Subcutaneous abdominal adipose tissue (tissue), 5 donors: ENCODE results near the gene GSK3A.

ENCODE experiments used
- H3K27ac ChIP-seq: one replicate; pipeline ENCODE4 v1.7.0; 2013; ENCODE audit warnings: low read depth, mild to moderate bottlenecking, inconsistent platforms, low read length, moderate library complexity
- H3K27me3 ChIP-seq, 5 donors: one replicate each; pipeline ENCODE4 v1.7.0; 2013; ENCODE audit warnings: low read length in 5 of 5, inconsistent platforms in 1 of 5; ENCODE audit not compliant: control insufficient read depth in 5 of 5, insufficient read depth in 4 of 5
- H3K36me3 ChIP-seq, 5 donors: one replicate each; pipeline ENCODE4 v1.7.0; 2013; ENCODE audit warnings: low read length in 5 of 5; ENCODE audit not compliant: control insufficient read depth in 5 of 5, insufficient read depth in 5 of 5
- H3K4me1 ChIP-seq, 5 donors: one replicate each; pipeline ENCODE4 v1.7.0; 2013; ENCODE audit warnings: low read length in 5 of 5, mild to moderate bottlenecking in 3 of 5, moderate library complexity in 1 of 5; ENCODE audit not compliant: control insufficient read depth in 5 of 5, insufficient read depth in 5 of 5
- H3K4me3 ChIP-seq, 5 donors: one replicate each; pipeline ENCODE4 v1.7.0; 2013; ENCODE audit warnings: low read length in 5 of 5, low read depth in 1 of 5
- H3K9ac ChIP-seq, 5 donors: one replicate each; pipeline ENCODE4 v1.7.0; 2013; ENCODE audit warnings: low read length in 5 of 5, mild to moderate bottlenecking in 4 of 5, moderate library complexity in 3 of 5
- H3K9me3 ChIP-seq, 5 donors: one replicate each; pipeline ENCODE4 v1.7.0; 2013; ENCODE audit warnings: low read length in 5 of 5; ENCODE audit not compliant: control insufficient read depth in 5 of 5
- donor health status: healthy.
- donor health status: healthy.
- donor health status: healthy.
- donor health status: healthy.
- donor health status: healthy.

The GSK3A gene

DNA sequence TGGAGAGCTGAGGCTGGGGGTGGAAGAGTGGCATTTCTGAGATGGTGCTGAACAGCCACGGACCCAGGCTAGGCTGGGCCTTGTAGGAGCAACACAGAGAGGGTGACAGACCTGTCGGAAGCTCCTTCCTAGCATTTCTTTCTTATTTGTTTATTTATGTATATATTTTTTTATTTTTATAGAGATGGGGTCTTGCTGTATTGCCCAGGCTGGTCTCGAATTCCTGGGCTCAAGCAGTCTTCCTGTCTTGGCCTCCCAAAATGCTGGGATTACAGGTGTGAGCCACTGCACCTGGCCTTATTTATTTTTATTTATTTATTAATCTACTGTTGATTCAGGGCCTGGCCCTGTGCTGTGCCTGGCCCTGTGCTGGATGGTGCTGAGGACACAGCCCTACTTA lies 33.1 kb upstream of the GSK3A start:
- Histone ChIP-seq H3K4me1 (peaks cover 13 to 67% (median 53%) of the 10 kb centered on the region in 5 donors), H3K9me3 (no peaks in the 10 kb centered on the region), H3K4me3 (no peak overlapping the region), H3K27me3 (no peaks in the 10 kb centered on the region), H3K9ac (no peak overlapping the region), H3K36me3 (peaks cover 0 to 40% (median 39%) of the 10 kb centered on the region in 5 donors), H3K27ac (no peak overlapping the region)

DNA sequence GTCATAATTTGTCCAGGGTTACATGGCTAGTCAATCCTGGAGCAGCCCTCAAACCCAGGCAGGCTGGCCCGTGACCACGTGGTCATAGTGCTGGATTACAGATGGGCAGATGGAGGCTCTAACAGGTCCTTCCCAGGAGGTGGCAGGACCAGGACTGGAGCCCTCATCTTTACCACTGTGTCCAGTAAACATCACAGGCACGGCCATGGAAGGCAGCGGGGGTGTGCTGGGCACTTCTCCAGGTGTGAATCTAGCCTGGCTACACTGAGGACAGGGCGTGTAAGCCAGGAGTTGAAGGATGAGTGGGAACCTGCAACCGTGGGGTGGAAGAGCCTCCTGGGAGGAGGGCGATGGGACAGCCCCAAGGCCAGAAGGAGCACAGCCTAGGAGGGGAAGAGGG lies 32.7 kb upstream of the GSK3A start:
- Histone ChIP-seq H3K9ac (no peak overlapping the region), H3K36me3 (peaks cover 0 to 40% (median 39%) of the 10 kb centered on the region in 5 donors), H3K9me3 (no peaks in the 10 kb centered on the region), H3K27ac (no peak overlapping the region), H3K27me3 (no peaks in the 10 kb centered on the region), H3K4me1 (peaks cover 15 to 69% (median 57%) of the 10 kb centered on the region in 5 donors), H3K4me3 (no peak overlapping the region)

DNA sequence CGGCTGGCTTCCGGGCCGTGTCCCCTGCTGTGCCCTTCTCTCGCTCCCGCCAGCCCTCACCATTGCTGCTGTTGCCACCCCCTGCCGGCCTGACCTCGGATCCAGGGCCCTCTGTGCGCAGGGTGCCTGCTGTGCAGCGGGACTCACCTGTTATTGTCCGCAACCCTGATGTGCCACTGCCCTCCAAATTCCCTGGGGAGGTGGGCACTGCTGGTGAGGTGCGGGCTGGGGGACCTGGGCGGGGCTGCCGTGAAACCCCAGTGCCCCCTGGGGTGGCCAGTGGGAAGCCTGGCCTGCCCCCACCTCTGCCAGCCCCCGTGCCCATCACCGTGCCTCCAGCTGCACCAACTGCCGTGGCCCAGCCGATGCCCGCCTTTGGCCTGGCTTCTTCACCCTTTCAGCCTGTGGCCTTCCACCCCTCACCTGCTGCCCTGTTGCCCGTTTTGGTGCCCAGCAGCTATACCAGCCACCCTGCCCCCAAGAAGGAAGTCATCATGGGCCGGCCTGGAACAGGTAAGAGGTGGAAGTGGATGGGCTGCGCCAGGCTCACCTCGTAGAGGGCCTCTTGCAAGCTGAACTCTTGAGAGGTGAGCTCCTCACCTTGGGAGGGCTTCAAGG lies 31.8 kb upstream of the GSK3A start:
- peaks cover 9 to 66% (median 59%) of the 10 kb centered on the region in 5 donors for H3K4me1 ChIP-seq
- no peak overlapping the region for H3K27ac ChIP-seq
- H3K9ac ChIP-seq = no peak overlapping the region
- H3K27me3 ChIP-seq = no peaks in the 10 kb centered on the region
- peaks cover 0 to 40% (median 39%) of the 10 kb centered on the region in 5 donors for H3K36me3 ChIP-seq
- no peaks in the 10 kb centered on the region for H3K9me3 ChIP-seq
- no peak overlapping the region for H3K4me3 ChIP-seq

DNA sequence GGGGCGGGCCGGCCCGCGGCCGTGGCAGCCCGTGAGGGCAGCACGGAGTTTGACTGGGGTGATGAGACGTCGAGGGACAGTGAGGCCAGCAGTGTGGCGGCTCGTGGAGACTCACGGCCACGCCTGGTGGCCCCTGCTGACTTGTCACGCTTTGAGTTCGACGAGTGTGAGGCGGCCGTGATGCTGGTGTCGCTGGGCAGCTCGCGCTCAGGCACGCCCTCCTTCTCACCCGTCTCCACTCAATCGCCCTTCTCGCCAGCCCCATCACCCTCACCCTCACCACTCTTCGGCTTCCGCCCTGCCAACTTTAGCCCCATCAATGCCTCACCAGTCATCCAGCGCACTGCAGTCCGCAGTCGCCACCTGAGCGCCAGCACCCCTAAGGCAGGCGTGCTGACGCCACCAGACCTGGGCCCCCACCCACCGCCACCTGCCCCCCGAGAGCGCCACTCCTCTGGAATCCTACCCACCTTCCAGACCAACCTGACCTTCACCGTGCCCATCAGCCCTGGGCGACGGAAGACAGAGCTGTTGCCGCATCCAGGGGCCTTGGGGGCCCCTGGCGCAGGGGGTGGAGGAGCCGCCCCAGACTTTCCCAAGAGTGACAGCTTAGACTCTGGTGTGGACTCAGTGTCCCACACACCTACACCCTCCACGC lies 31.1 kb upstream of the GSK3A start:
- Histone ChIP-seq H3K36me3 (peaks cover 0 to 40% (median 39%) of the 10 kb centered on the region in 5 donors), H3K9me3 (no peaks in the 10 kb centered on the region), H3K9ac (no peak overlapping the region), H3K4me3 (no peak overlapping the region), H3K27me3 (peaks cover 0 to 3% (median 0%) of the 10 kb centered on the region in 5 donors), H3K27ac (no peak overlapping the region), H3K4me1 (peaks cover 12 to 60% (median 52%) of the 10 kb centered on the region in 5 donors)

- Histone ChIP-seq H3K4me1 (peaks cover 13 to 55% (median 47%) of the 10 kb centered on the region in 5 donors), H3K9me3 (no peaks in the 10 kb centered on the region), H3K27me3 (peaks cover 0 to 5% (median 0%) of the 10 kb centered on the region in 5 donors), H3K27ac (no peak overlapping the region), H3K9ac (no peak overlapping the region), H3K4me3 (no peak overlapping the region), H3K36me3 (peaks cover 0 to 40% (median 39%) of the 10 kb centered on the region in 5 donors)
Measured at GRCh38 chr19:42272989-42273406, 30.6 kb upstream of the GSK3A start.

DNA sequence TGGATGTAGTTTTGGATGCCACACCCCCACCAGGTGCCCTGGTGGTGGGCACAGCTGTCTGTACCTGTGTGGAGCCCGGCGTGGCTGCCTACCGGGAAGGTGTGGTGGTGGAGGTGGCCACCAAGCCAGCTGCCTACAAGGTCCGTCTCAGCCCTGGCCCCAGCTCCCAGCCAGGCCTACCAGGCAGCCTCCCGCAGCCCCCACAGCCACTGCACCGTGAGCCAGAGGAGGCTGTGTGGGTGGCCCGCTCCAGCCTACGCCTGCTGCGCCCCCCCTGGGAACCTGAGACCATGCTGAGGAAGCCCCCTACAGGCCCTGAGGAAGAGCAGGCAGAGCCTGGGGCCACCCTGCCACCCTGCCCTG lies 30.1 kb upstream of the GSK3A start:
- Histone ChIP-seq H3K4me1 (peaks cover 13 to 55% (median 47%) of the 10 kb centered on the region in 5 donors), H3K4me3 (no peak overlapping the region), H3K9ac (no peak overlapping the region), H3K36me3 (peaks cover 0 to 40% (median 39%) of the 10 kb centered on the region in 5 donors), H3K27ac (no peak overlapping the region), H3K27me3 (peaks cover 0 to 5% (median 0%) of the 10 kb centered on the region in 5 donors), H3K9me3 (no peaks in the 10 kb centered on the region)

- peaks cover 13 to 53% (median 44%) of the 10 kb centered on the region in 5 donors for H3K4me1 ChIP-seq
- H3K4me3 ChIP-seq = no peak overlapping the region
- peaks cover 0 to 5% (median 0%) of the 10 kb centered on the region in 5 donors for H3K27me3 ChIP-seq
- H3K27ac ChIP-seq = no peak overlapping the region
- H3K36me3 ChIP-seq = peaks cover 0 to 40% (median 39%) of the 10 kb centered on the region in 5 donors
- H3K9me3 ChIP-seq = no peaks in the 10 kb centered on the region
- no peak overlapping the region for H3K9ac ChIP-seq
Measured at GRCh38 chr19:42271861-42272534, 29.6 kb upstream of the GSK3A start.

GRCh38 chr19:42271045-42271419 lies 28.6 kb upstream of the GSK3A start:
- H3K36me3 ChIP-seq = peaks cover 0 to 40% (median 37%) of the 10 kb centered on the region in 5 donors
- H3K9me3 ChIP-seq = no peaks in the 10 kb centered on the region
- peak overlapping the region; percentile 49 to 81 (median 69) for H3K4me3 ChIP-seq
- H3K27ac ChIP-seq = peak overlapping the region; percentile 97
- H3K27me3 ChIP-seq = peaks cover 0 to 5% (median 0%) of the 10 kb centered on the region in 5 donors
- peak overlapping the region in 1 of 5 donors; percentile 96 for H3K9ac ChIP-seq
- peaks cover 12 to 45% (median 36%) of the 10 kb centered on the region in 5 donors for H3K4me1 ChIP-seq

- Histone ChIP-seq H3K27me3 (peaks cover 0 to 5% (median 0%) of the 10 kb centered on the region in 5 donors), H3K9me3 (no peaks in the 10 kb centered on the region), H3K4me3 (peak overlapping the region; percentile 68 to 96 (median 77)), H3K9ac (peak overlapping the region; percentile 85 to 96 (median 86)), H3K27ac (peak overlapping the region; percentile 97), H3K36me3 (peaks cover 0 to 40% (median 37%) of the 10 kb centered on the region in 5 donors), H3K4me1 (peaks cover 12 to 40% (median 32%) of the 10 kb centered on the region in 5 donors)
Measured at GRCh38 chr19:42270346-42271044, 28.1 kb upstream of the GSK3A start.
